LNCaP clone FGC (cell line): Measurements from ENCODE around the gene FOCAD.
"Not testable (repeated sequence)": the region's sequence is repeated elsewhere in the genome, so short reads cannot be mapped to it uniquely, and the experiment has no call there.

Experiments
- DNase-seq: peaks from one replicate; pipeline ENCODE4 v3.0.0-alpha.2; 2011; ENCODE audit warnings: low read depth
- H3K4me3 ChIP-seq: 2 replicates; pipeline ENCODE4 v1.5.1; 2011; ENCODE audit warnings: mild to moderate bottlenecking, low read depth, low read length, control low read depth
- CTCF ChIP-seq: IDR thresholded peaks from 2 replicates; pipeline ENCODE4 v1.5.1; 2012; ENCODE audit warnings: mild to moderate bottlenecking; ENCODE audit not compliant: control insufficient read depth, insufficient read depth; ENCODE audit errors: extremely low read depth

Gene FOCAD

GRCh38 chr9:20944507-20944906, 260.4 kb downstream of the FOCAD start:
- no peak overlapping the region for H3K4me3 ChIP-seq
- no peak for TF ChIP-seq CTCF
- no peak for DNase-seq

- no peak overlapping the region for H3K4me3 ChIP-seq
- no peak for TF ChIP-seq CTCF
- no peak for DNase-seq
Measured at GRCh38 chr9:20945269-20945668, 261.2 kb downstream of the FOCAD start.

- TF ChIP-seq CTCF = no peak
- no peak for DNase-seq
- H3K4me3 ChIP-seq = no peak overlapping the region
Measured at GRCh38 chr9:20945856-20946255, 261.8 kb downstream of the FOCAD start.

- no peak for TF ChIP-seq CTCF
- no peak for DNase-seq
- no peak overlapping the region for H3K4me3 ChIP-seq
Measured at GRCh38 chr9:20948703-20949102, 264.6 kb downstream of the FOCAD start.

- no peak overlapping the region for H3K4me3 ChIP-seq
- DNase-seq = no peak
- no peak for TF ChIP-seq CTCF
Measured at GRCh38 chr9:20950707-20951106, 266.6 kb downstream of the FOCAD start.

GRCh38 chr9:20962536-20963225, 278.6 kb downstream of the FOCAD start:
- TF ChIP-seq CTCF = no peak
- DNase-seq = no peak
- no peak overlapping the region for H3K4me3 ChIP-seq

- DNase-seq = no peak
- TF ChIP-seq CTCF = no peak
- H3K4me3 ChIP-seq = no peak overlapping the region
Measured at GRCh38 chr9:20972684-20973083, 288.6 kb downstream of the FOCAD start.

GRCh38 chr9:20973246-20973947, 289.3 kb downstream of the FOCAD start:
- not testable (repeated sequence) for DNase-seq, H3K4me3 ChIP-seq

GRCh38 chr9:20974191-20974938, 290.3 kb downstream of the FOCAD start:
- not testable (repeated sequence) for H3K4me3 ChIP-seq, DNase-seq
